MM.1S (cell line): ENCODE measurements around the gene UGT1A7.

Source experiments
- CTCF ChIP-seq: fragments of 300-600 bp; sonication (generic); IDR thresholded peaks from 2 replicates; pipeline ENCODE4 v1.5.1; 2016; ENCODE audit warnings: antibody characterized with exemption, low read length, mixed read lengths
- EZH2 ChIP-seq: fragments of 300-600 bp; sonication (generic); optimal IDR thresholded peaks from 2 replicates; pipeline ENCODE3; 2017; ENCODE audit warnings: low read depth, mild to moderate bottlenecking, antibody characterized with exemption, low read length, mixed read lengths
- EZH2phosphoT487 ChIP-seq: fragments of 300-600 bp; sonication (generic); IDR thresholded peaks from 2 replicates; pipeline ENCODE4 v1.6.1; 2018; ENCODE audit warnings: antibody characterized with exemption, low read length

GRCh38 chr2:233791151-233791882 is 109.6 kb downstream of the UGT1A7 start:
- TF ChIP-seq CTCF, result no peak
- TF ChIP-seq EZH2, result no peak
- TF ChIP-seq EZH2phosphoT487, result no peak
